Smooth muscle cell (in vitro differentiated cells): ENCODE data around the gene MEGF6. TPM values are rescaled to one million over a fixed set of nuclear protein-coding genes. Genes with fewer than 3 reads are reported as not detected.

ENCODE experiments used
- DNase-seq: peaks from one replicate; lab custom pipeline; 2025; ENCODE audit not compliant: unreplicated experiment; lab: John Stamatoyannopoulos, UW
- H2AFZ ChIP-seq: fragments of 200-600 bp; sonication (generic); 2 replicates; pipeline ENCODE4 v1.6.0; 2016; ENCODE audit warnings: antibody characterized with exemption, low read depth, mild to moderate bottlenecking
- H3F3A ChIP-seq: fragments of 200-600 bp; sonication (generic); 2 replicates; pipeline ENCODE4 v1.6.0; 2017; ENCODE audit warnings: antibody characterized with exemption, low read depth
- H3K27ac ChIP-seq: fragments of 200-600 bp; sonication (generic); 2 replicates; pipeline ENCODE4 v1.5.1; 2016; ENCODE audit warnings: low read depth, mild to moderate bottlenecking
- H3K27me3 ChIP-seq: fragments of 200-600 bp; sonication (generic); 2 replicates; pipeline ENCODE4 v1.6.1; 2016; ENCODE audit warnings: low read depth, mild to moderate bottlenecking
- H3K36me3 ChIP-seq: fragments of 200-600 bp; sonication (generic); 2 replicates; pipeline ENCODE4 v1.5.1; 2016; ENCODE audit warnings: low read depth
- H3K4me1 ChIP-seq: fragments of 200-600 bp; sonication (generic); 2 replicates; pipeline ENCODE4 v1.5.1; 2016; ENCODE audit warnings: low read depth
- H3K4me2 ChIP-seq: fragments of 200-600 bp; sonication (generic); 2 replicates; pipeline ENCODE4 v1.6.0; 2016; ENCODE audit warnings: mild to moderate bottlenecking
- H3K4me3 ChIP-seq: fragments of 200-600 bp; sonication (generic); 2 replicates; pipeline ENCODE4 v1.5.1; 2016; ENCODE audit warnings: mild to moderate bottlenecking
- H3K79me2 ChIP-seq: fragments of 200-600 bp; sonication (generic); 2 replicates; pipeline ENCODE4 v1.6.0; 2016; ENCODE audit warnings: low read depth, mild to moderate bottlenecking
- H3K9ac ChIP-seq: fragments of 200-600 bp; sonication (generic); 2 replicates; pipeline ENCODE4 v1.6.0; 2016; ENCODE audit warnings: low read depth
- H3K9me3 ChIP-seq: fragments of 200-600 bp; sonication (generic); replicated peaks from 2 replicates; pipeline ENCODE4 v1.5.1; 2016; ENCODE audit warnings: low read depth
- H4K20me1 ChIP-seq: fragments of 200-600 bp; sonication (generic); 2 replicates; pipeline ENCODE4 v1.6.0; 2016; ENCODE audit warnings: low read depth
- CTCF ChIP-seq: fragments of 200-600 bp; sonication (generic); IDR thresholded peaks from 2 replicates; pipeline ENCODE4 v1.5.1; 2017; ENCODE audit warnings: borderline replicate concordance, mild to moderate bottlenecking, antibody characterized with exemption; ENCODE audit not compliant: insufficient read depth, poor library complexity, severe bottlenecking
- WGBS: methylation state at CpG from one replicate; pipeline ENCODE4 v1.1.7; 2016; ENCODE audit warnings: low lambda C conversion rate; 5-methylcytosine and 5-hydroxymethylcytosine counted together
- polyA plus RNA-seq: library from polyadenylated mRNA; unstranded; fragments of >200 nt; fragmentation: Nextera tagmentation; extraction: Ambion mirVana; gene quantifications from 2 replicates; pipeline ENCODE4 v1.2.1, GENCODE V29; 2016
- total RNA-seq: library from RNA; depleted of rRNA; stranded (reverse); fragments of >200 nt; gene quantifications from 2 replicates; pipeline ENCODE4 v1.2.3, GENCODE V29; 2014

MEGF6 gene
- total and polyA plus RNA-seq, 2 experiments from 2014 or later, result 6.5 to 12.8 TPM

GRCh38 chr1:3525551-3526482, 85.5 kb downstream of the MEGF6 start:
- Histone ChIP-seq H2AFZ (no peak overlapping the region), H3K4me2 (no peak overlapping the region), H3K79me2 (no peaks in the 10 kb centered on the region), H3K9me3 (no peaks in the 10 kb centered on the region), H3K36me3 (no peaks in the 10 kb centered on the region), H3K4me1 (peaks cover 5% of the 10 kb centered on the region), H3K4me3 (no peak overlapping the region), H3K27me3 (no peaks in the 10 kb centered on the region), H3K27ac (no peak overlapping the region), H3K9ac (no peak overlapping the region), H4K20me1 (no peaks in the 10 kb centered on the region), H3F3A (no peaks in the 10 kb centered on the region)
- TF ChIP-seq CTCF, result no peak
- no peak for DNase-seq
- WGBS, result 96% methylated on average over 24 of the region's 24 CpGs

- Histone ChIP-seq H3K4me1 (no peaks in the 10 kb centered on the region), H3K4me3 (no peak overlapping the region), H3K4me2 (no peak overlapping the region), H4K20me1 (no peaks in the 10 kb centered on the region), H3K79me2 (no peaks in the 10 kb centered on the region), H2AFZ (no peak overlapping the region), H3F3A (no peaks in the 10 kb centered on the region), H3K9ac (no peak overlapping the region), H3K36me3 (no peaks in the 10 kb centered on the region), H3K9me3 (no peaks in the 10 kb centered on the region), H3K27ac (no peak overlapping the region), H3K27me3 (no peaks in the 10 kb centered on the region)
- TF ChIP-seq CTCF, result no peak
- DNase-seq, result no peak
- WGBS, result 92% methylated on average over 20 of the region's 20 CpGs
Observed at GRCh38 chr1:3524556-3525203, 86.6 kb downstream of the MEGF6 start.

- TF ChIP-seq CTCF, result no peak
- no peaks in the 10 kb centered on the region for H3K36me3 ChIP-seq
- H3K27me3 ChIP-seq, result no peaks in the 10 kb centered on the region
- no peaks in the 10 kb centered on the region for H3K79me2 ChIP-seq
- no peak overlapping the region for H3K9ac ChIP-seq
- H3K4me1 ChIP-seq, result no peaks in the 10 kb centered on the region
- H3K4me2 ChIP-seq, result no peak overlapping the region
- no peaks in the 10 kb centered on the region for H3K9me3 ChIP-seq
- H3K4me3 ChIP-seq, result no peak overlapping the region
- DNase-seq, result no peak
- H3F3A ChIP-seq, result no peaks in the 10 kb centered on the region
- WGBS, result 95% methylated on average over 13 of the region's 13 CpGs
- no peaks in the 10 kb centered on the region for H4K20me1 ChIP-seq
- H2AFZ ChIP-seq, result no peak overlapping the region
- no peak overlapping the region for H3K27ac ChIP-seq
Observed at GRCh38 chr1:3523980-3524379, 87.3 kb downstream of the MEGF6 start.
